ENCODE results near the gene QSER1. TPM values are rescaled to one million over a fixed set of nuclear protein-coding genes. Genes with fewer than 3 reads are reported as not detected.

QSER1 gene
- total and polyA plus RNA-seq, 9 of the 15 experiments (the other 6 are each of a cell fraction or from before 2014, with no cell fraction given): 5.8 to 33.6 (median 22.3) TPM

- TF ChIP-seq ZNF140 (CRISPR knock-in tag; IDR thresholded peaks at IDR 0.05) (no peak), RAD21 (CRISPR knock-in tag; conservative IDR thresholded peaks at IDR 0.05 in 1 of 2, IDR thresholded peaks at IDR 0.05 in 1 of 2) (peak; percentile 76 to 84), XRCC5 (IDR thresholded peaks at IDR 0.05; ENCODE audit: low read depth, low read length) (no peak)
Measured at GRCh38 chr11:32960553-32961164, 68.0 kb downstream of the QSER1 start (continued).

DNA sequence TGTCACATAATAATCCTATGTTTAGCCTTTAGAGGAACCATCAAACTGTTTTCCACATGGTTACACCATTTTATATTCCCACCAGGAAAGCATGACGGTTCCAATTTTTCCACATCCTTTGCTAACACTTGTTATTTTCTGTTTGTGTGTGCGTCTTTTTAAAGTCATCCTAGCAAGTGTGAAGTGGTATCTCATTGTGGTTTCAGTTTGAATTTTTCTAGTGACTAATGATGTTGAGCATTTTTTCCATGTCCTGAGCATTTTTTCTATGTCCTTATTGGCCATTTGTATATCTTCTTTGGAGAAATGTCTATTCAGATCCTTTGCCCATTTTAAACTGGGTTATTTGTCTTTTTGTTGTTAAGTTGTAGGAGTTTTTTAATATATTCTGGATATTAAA is 69.4 kb downstream of the QSER1 start:
- ATAC-seq: no peak
- intact Hi-C loops (cut with micrococcal nuclease) (loop anchor here (5.0 to 10.0 kb wide), 4 partner anchors 77 to 720 kb away; no protein-coding TSS in a partner anchor), in situ Hi-C loops (cut with MboI) (loop anchor here (25.0 kb wide), 1 partner anchor 375 kb away; no protein-coding TSS in a partner anchor)
- Histone ChIP-seq H3K27ac (ENCODE audit: extremely low read depth, low read depth, low read length) (no peak overlapping the region), H3K9me1 (ENCODE audit: control insufficient read depth, insufficient read depth, low read length) (no peaks in the 10 kb centered on the region), H3K79me2 (ENCODE audit: control insufficient read depth, insufficient read depth, low read length) (no peaks in the 10 kb centered on the region), H3K4me3 (no peak overlapping the region), H3K36me3 (ENCODE audit: control insufficient read depth, insufficient read depth, low read length) (peaks cover 77% of the 10 kb centered on the region), H3K4me2 (ENCODE audit: insufficient read depth, low read length) (no peak overlapping the region), H3K4me1 (replicated peaks in 1 of 2; ENCODE audit: control insufficient read depth in 2 of 2, insufficient read depth in 2 of 2, low read length in 2 of 2) (no peaks in the 10 kb centered on the region), H3K9ac (ENCODE audit: insufficient read depth in 1 of 2, low read depth in 2 of 2, low read length in 2 of 2) (no peak overlapping the region), H4K20me1 (replicated peaks; ENCODE audit: control insufficient read depth, insufficient read depth, low read length) (no peaks in the 10 kb centered on the region), H3K27me3 (ENCODE audit: control insufficient read depth in 2 of 2, insufficient read depth in 2 of 2, low read length in 2 of 2) (no peaks in the 10 kb centered on the region), H3K9me3 (replicated peaks; ENCODE audit: control insufficient read depth, insufficient read depth, low read depth, low read length) (no peaks in the 10 kb centered on the region), H2AFZ (ENCODE audit: low read depth, low read length) (no peak overlapping the region)
- ChIA-PET CTCF (ENCODE audit: low intra/inter-chr PET ratio) (interaction anchor here (0.6 to 4.0 kb wide), 2 partner anchors 104 to 373 kb away, joined by 3 to 43 read pairs; no protein-coding TSS in a partner anchor), POLR2A (no interaction called here)
- no peak for FAIRE-seq
- DNase-seq (ENCODE audit: extremely low read depth in 1 of 4, low spot score in 3 of 4): no peak
- BruUV-seq (replicated peaks): no TSS peak
- no peak for TF ChIP-seq CEBPG (CRISPR knock-in tag; IDR thresholded peaks at IDR 0.05)
- no peak for TF ChIP-seq CEBPG (tag; conservative IDR thresholded peaks at IDR 0.05 in 1 of 2, IDR thresholded peaks at IDR 0.05 in 1 of 2)
- TF ChIP-seq, protein P1, sequence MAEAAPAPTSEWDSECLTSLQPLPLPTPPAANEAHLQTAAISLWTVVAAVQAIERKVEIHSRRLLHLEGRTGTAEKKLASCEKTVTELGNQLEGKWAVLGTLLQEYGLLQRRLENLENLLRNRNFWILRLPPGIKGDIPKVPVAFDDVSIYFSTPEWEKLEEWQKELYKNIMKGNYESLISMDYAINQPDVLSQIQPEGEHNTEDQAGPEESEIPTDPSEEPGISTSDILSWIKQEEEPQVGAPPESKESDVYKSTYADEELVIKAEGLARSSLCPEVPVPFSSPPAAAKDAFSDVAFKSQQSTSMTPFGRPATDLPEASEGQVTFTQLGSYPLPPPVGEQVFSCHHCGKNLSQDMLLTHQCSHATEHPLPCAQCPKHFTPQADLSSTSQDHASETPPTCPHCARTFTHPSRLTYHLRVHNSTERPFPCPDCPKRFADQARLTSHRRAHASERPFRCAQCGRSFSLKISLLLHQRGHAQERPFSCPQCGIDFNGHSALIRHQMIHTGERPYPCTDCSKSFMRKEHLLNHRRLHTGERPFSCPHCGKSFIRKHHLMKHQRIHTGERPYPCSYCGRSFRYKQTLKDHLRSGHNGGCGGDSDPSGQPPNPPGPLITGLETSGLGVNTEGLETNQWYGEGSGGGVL (CRISPR knock-in tag; IDR thresholded peaks at IDR 0.05): no peak
- no peak for TF ChIP-seq NUFIP1 (IDR thresholded peaks at IDR 0.05; ENCODE audit: partially characterized antibody)
- WGBS (ENCODE audit: insufficient coverage, low coverage, missing lambda C conversion rate): 95% methylated on average over 2 of the region's 2 CpGs
